ENCODE data around the gene SIDT2. TPM values are rescaled to one million over a fixed set of nuclear protein-coding genes. Genes with fewer than 3 reads are reported as not detected.
"Not testable (repeated sequence)": the region's sequence is repeated elsewhere in the genome, so short reads cannot be mapped to it uniquely, and the experiment has no call there.

The SIDT2 gene
- total RNA-seq, 1 experiment from 2014 or later = 9.8 TPM

DNA sequence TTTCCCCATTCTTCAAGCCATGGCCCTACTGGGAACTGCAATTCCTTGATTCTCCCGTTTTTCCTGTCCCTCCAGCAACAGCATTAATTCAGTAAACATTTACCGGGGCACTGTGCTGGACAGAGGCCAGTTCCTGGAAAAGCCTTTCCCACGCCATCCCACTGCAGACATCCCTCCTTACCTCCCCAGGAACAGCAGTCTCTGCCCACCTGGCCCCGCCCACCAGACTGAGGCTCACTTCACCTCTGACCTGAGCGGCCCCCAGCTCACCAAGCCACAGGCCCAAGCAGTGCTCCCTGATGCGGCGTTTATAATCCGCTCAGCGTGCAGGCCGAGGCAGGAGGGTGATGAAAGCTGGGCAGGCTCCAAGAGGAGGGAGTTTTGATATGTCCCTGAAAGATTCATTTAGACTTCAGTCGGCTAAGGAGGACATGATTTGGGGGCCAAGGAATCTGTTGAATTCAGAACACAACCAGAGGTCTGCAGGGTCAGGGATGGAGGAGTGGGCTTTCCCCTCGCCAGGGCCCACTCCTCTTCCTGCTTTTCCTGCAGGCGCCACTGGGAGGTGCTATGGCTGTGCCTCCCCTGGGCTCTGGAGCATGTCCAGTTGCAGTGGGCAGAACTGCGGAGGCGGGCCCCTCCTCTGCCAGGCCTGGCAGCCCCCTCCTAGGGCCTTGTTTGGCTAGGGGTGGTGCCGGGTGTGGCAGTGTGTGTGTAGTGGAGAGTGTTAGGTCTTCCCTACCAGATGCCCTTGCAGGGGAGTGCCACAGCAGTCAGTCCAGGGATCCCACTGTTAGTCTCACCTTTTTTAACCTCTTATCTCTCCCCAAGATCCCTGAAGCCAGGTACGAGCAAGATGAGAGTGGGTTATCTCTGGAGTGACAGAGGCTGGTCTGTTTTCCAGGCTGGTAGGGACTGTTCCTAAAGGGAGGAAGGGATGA lies 19.2 kb downstream of the SIDT2 start:
- peak; percentile 24 for DNase-seq (ENCODE audit: low read depth, low spot score)

DNA sequence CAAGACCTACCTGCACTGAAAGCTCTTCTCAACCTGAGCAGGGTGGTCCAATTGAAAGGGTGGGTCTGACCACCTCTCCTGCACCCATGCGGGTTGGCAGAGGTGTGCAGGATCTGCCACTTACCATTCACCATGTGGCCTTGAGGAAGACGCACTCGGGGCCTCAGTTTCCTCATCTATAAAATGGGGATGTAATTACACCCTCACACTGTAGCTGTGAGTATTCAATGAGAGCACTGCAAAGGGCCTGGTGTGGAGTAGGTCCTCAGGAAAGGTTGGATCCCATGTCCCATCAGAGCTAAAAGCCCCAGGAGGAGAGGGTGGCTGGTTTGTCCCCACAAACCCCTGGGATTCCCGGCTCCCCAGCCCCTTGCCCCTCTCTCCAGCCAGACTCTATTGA lies 20.1 kb downstream of the SIDT2 start:
- DNase-seq (ENCODE audit: low read depth, low spot score) = no peak
- in situ Hi-C loops (cut with HindIII; ENCODE audit: low pct_unique_long_range_greater_than_20kb, low sequenced_read_pairs) = no loop called here

More for the DNA sequence above, 19.2 kb downstream of the SIDT2 start:
- in situ Hi-C loops (cut with HindIII; ENCODE audit: low pct_unique_long_range_greater_than_20kb, low sequenced_read_pairs) = no loop called here

DNA sequence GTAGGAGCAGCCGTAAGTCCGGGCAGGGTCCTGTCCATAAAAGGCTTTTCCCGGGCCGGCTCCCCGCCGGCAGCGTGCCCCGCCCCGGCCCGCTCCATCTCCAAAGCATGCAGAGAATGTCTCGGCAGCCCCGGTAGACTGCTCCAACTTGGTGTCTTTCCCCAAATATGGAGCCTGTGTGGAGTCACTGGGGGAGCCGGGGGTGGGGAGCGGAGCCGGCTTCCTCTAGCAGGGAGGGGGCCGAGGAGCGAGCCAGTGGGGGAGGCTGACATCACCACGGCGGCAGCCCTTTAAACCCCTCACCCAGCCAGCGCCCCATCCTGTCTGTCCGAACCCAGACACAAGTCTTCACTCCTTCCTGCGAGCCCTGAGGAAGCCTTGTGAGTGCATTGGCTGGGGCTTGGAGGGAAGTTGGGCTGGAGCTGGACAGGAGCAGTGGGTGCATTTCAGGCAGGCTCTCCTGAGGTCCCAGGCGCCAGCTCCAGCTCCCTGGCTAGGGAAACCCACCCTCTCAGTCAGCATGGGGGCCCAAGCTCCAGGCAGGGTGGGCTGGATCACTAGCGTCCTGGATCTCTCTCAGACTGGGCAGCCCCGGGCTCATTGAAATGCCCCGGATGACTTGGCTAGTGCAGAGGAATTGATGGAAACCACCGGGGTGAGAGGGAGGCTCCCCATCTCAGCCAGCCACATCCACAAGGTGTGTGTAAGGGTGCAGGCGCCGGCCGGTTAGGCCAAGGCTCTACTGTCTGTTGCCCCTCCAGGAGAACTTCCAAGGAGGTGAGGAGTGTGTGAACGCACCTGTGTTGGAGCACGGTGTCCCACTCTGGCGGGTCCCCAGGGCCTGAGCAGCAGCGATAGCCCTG lies 20.7 kb downstream of the SIDT2 start, which contains the start of gene TAGLN:
TSS of gene TAGLN (plus strand) at position 318 of the 863 bp plus-strand sequence. CDS start 3,644 bp downstream, outside the sequence.
- no peak for DNase-seq (ENCODE audit: low read depth, low spot score)
- in situ Hi-C loops (cut with HindIII; ENCODE audit: low pct_unique_long_range_greater_than_20kb, low sequenced_read_pairs) = no loop called here

DNA sequence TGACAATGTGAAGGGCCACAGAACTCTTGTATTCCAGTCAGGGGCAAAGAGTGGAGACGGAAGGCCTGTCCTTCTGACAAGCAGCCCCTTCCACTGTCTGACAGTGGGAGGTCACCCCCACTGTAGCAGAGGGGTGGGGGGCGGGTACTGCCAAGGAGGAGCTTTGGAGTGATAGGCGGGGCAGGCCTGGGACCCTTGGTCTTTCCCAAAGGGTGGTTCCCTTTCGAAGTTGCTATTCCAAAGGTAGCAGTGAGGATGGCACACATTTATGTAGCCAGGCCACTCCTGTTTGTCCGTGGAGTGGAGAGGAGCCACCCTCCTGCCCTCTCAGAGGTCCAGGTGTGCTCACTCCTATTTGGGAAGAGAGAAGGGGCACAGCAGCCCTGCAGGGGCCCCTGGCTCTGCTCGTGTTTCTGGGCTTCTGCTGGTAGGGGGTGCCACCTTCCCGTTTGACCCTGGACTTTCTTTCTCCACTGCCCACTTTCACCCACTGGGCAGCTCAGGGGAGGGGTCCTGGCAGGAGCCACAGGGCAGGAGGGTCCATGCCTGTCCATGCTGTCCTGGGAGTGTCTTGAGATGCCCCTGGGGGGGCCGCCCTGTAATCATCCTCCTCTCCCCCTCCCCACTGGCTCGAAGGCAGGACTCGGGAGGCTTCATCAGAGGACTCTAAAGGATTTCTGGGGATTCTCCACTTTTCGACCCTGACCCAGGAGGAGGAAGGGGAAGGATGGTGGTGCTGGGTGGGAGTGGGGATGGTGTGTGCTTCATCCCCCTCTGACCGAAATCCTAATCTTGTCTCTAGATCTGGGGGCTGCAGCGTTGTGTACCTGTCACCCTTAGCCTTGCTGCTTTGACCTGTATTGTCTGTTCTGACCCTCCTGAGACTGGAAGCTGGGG lies 21.6 kb downstream of the SIDT2 start:
- DNase-seq (ENCODE audit: low read depth, low spot score) = no peak
- in situ Hi-C loops (cut with HindIII; ENCODE audit: low pct_unique_long_range_greater_than_20kb, low sequenced_read_pairs) = no loop called here

DNA sequence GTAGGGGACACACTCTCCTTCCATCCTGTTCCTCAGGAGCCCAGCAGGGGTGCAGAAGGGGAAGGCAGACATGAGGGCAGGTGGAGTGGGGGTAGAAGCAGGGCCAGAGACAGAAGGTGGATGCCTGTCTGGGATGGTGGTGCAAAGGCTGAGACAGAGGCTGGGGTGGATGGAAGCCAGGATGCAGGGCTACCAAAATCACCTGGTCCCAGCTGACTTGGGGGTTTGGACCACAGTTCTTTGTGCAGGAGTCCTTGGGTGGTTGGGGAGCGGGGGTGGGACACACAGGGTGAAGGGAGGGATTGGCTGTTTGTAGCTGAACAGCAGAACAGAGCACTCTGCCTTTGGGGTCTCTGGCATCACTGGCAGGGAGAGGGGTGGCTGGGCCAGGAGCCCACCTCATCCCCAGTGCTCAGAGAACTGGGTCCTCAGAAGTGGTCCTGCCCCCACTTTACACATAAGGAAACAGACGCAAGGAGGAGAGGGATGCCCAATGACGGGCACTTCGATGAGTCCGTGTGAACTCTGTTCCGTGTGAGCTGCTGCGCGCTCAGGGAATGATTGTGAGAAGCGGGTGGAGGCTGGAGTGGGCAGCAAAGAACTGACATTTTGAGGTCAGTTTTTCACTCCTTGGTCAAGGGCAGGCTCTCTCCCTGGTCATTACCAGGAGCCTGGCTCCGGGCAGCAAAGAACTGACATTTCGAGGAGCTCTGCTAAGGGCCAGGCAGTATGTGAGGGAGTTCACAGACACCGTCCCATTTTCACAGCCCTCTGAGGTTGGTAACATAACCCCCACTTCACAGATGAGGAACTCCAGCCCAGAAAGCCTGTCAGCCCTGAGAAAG lies 22.5 kb downstream of the SIDT2 start:
- no peak for DNase-seq (ENCODE audit: low read depth, low spot score)
- in situ Hi-C loops (cut with HindIII; ENCODE audit: low pct_unique_long_range_greater_than_20kb, low sequenced_read_pairs) = no loop called here

DNA sequence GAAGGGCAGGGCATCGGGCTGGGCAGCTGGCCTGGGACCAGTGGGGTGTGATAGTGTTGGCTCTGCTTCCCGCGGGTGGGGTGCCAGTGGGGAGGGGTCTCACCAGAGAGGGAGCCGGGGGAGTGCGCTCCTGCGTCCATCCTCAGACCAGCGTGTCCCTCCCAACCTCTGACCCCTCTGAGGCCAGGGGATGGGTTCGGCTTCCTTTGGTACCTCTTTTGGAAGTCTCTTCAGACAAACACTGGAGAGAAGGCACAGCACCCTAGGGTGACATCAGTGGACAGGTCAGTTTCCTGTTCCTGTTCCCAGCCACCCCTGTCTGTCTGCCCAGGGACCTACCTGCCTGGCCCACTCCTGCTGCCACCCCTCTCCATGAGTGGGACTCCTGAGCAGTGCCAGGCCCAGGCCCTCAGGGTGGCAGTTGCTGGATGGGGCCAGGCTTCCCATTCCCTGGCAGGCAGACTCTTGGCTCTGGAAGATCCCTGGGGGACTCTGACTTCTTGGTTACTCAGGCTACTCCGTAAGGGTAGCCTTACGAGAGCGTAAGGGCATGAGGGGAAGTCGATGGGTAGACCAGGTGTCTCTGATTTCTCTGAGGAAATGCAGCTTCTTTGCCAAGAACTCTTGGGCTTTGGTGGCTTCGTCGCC lies 23.2 kb downstream of the SIDT2 start:
- no peak for DNase-seq (ENCODE audit: low read depth, low spot score)

DNA sequence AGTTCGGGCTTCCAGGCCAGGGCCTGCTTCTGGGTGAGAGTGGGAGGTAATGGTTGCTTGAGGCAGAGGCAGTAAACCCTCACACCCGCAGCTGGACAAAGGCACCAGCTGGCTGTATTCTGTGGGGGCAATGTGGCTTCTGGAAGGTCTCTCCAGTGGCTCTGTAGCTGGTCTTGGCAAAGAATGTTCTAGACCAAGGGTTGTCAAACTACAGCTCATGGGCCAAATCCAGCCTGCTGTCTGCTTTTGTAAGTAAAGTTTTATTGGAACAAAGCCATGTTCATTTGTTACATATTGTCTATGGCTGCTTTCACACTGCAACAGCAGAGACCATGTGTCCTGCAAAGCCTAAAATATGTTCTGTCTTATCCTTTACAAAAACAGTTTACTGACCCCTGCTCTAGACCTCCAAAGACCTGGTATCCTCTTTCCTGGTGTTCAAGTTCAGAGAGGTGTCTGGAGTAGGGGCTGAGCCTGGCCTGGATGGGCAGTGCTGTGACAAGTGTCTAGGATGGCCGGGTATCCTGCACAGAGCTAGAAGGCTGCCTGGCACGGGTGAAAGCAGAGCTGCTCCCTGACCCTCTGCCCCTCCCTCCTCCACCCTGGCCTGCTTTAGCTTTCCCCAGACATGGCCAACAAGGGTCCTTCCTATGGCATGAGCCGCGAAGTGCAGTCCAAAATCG lies 24.0 kb downstream of the SIDT2 start:
- DNase-seq (ENCODE audit: low read depth, low spot score) = no peak
- in situ Hi-C loops (cut with HindIII; ENCODE audit: low pct_unique_long_range_greater_than_20kb, low sequenced_read_pairs) = no loop called here

More for the DNA sequence above, 23.2 kb downstream of the SIDT2 start:
- in situ Hi-C loops (cut with HindIII; ENCODE audit: low pct_unique_long_range_greater_than_20kb, low sequenced_read_pairs) = no loop called here

DNA sequence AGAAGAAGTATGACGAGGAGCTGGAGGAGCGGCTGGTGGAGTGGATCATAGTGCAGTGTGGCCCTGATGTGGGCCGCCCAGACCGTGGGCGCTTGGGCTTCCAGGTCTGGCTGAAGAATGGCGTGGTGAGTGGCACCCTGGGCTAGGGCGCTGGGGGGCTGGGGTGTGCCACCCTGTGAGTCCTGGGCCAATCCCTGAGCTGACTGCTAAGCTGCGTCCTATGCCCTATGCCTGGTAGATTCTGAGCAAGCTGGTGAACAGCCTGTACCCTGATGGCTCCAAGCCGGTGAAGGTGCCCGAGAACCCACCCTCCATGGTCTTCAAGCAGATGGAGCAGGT lies 24.5 kb downstream of the SIDT2 start:
- no peak for DNase-seq (ENCODE audit: low read depth, low spot score)
- in situ Hi-C loops (cut with HindIII; ENCODE audit: low pct_unique_long_range_greater_than_20kb, low sequenced_read_pairs) = no loop called here

DNA sequence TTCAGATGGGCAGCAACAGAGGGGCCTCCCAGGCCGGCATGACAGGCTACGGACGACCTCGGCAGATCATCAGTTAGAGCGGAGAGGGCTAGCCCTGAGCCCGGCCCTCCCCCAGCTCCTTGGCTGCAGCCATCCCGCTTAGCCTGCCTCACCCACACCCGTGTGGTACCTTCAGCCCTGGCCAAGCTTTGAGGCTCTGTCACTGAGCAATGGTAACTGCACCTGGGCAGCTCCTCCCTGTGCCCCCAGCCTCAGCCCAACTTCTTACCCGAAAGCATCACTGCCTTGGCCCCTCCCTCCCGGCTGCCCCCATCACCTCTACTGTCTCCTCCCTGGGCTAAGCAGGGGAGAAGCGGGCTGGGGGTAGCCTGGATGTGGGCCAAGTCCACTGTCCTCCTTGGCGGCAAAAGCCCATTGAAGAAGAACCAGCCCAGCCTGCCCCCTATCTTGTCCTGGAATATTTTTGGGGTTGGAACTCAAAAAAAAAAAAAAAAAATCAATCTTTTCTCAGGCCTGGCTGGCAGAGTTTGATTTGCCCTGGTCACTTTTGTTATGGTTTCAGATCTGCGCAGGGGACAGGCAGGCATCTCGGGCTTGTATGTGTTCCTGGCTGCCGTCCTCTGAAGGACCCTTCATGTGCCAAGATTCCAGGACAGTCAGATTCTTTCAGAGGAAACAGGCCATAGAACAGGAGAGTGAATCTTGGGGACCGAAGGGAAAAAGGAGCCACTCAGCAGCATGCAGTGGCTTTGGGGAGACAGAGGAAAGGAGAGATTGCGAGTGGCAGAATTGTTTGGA lies 25.9 kb downstream of the SIDT2 start:
- in situ Hi-C loops (cut with HindIII; ENCODE audit: low pct_unique_long_range_greater_than_20kb, low sequenced_read_pairs) = no loop called here
- DNase-seq (ENCODE audit: low read depth, low spot score) = no peak

DNA sequence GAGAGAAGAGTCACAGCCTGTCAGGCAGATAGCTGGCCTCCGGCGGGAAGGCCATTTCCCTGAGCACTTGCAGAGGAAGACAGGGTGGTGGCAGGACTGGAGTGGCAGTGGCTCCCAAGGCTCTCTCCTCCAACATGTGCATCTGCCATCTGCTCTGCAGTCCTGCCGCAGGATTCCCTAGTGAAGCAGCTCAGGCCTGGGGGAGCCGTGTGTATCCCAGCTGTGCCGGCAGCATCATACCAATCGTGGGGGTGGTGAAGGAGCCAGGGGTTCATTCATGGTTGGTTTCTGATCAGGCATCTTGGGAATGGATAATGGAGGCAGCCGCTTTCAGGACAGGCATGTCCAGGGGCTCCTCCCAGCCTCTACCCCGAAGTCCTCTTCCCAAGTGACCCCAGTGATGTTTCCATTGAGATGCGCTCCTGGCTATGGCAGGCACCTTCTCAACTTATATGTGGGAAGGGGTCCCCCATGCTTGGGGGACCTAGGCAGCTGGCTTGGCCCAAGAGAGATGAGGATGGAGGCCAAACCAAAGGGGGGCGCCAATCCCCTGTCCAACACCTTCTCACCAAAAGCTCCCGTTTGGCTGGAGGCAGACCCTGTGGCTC lies 26.8 kb downstream of the SIDT2 start:
- in situ Hi-C loops (cut with HindIII; ENCODE audit: low pct_unique_long_range_greater_than_20kb, low sequenced_read_pairs) = no loop called here
- no peak for DNase-seq (ENCODE audit: low read depth, low spot score)

DNA sequence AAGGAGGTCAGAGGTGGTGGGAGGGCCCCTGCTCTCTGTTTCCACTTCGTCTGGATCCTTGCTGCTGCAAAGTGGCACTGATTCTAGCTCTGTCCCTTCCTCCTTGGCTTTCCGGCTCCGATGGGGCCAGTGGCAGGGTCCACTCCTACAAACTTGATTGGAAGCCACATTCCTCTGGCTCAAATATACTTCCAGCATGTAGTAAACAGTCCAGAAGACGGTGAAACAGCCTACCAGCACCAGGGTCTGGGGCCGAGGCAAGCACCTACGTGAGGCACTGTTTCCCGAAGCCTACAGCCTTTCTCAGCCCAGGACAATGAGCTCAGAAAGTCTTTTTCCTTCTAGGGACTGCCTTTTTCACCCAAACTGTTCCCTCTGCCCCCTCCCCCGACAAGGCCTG lies 27.6 kb downstream of the SIDT2 start:
- DNase-seq (ENCODE audit: low read depth, low spot score); in situ Hi-C loops (cut with HindIII; ENCODE audit: low pct_unique_long_range_greater_than_20kb, low sequenced_read_pairs): not testable (repeated sequence)

DNA sequence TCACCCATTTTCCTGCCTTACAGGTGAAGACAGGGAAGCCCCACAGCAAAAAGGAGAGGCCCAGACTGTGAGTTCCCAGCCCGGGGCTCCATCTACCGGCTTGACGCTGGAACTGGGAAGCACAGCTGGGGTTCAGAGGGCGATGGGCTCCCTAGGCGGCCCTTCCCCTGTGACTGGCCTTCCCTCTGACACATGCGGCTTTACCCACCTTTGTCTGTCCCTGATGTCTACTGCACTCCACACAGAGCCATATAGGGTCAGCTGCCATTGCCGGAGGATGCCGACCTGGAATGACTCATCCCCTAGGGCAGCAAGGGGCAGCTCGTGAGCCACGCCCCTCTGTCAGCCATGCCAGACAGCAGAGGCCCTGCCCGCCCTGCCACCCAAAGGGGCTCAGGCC lies 28.3 kb downstream of the SIDT2 start:
- in situ Hi-C loops (cut with HindIII; ENCODE audit: low pct_unique_long_range_greater_than_20kb, low sequenced_read_pairs); DNase-seq (ENCODE audit: low read depth, low spot score): not testable (repeated sequence)

DNA sequence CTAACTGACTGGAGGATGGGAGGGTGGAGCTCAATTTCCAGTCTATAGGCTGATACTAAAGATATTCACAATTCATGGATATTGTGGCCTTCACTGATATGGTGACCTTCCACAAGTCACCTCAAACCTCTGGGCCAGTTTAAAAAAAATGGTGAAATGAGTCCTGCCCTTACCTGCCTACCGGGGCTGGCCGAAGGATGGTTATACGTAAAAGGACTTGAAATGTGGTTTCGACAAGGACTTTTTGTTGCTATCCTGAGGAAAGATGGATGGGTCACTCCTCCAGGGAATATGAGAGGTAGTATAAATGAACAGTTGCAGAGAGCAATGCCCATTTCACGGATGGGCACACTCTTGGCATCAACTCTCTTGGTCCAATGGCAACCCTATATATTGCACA lies 28.9 kb downstream of the SIDT2 start:
- DNase-seq (ENCODE audit: low read depth, low spot score); in situ Hi-C loops (cut with HindIII; ENCODE audit: low pct_unique_long_range_greater_than_20kb, low sequenced_read_pairs): not testable (repeated sequence)

DNA sequence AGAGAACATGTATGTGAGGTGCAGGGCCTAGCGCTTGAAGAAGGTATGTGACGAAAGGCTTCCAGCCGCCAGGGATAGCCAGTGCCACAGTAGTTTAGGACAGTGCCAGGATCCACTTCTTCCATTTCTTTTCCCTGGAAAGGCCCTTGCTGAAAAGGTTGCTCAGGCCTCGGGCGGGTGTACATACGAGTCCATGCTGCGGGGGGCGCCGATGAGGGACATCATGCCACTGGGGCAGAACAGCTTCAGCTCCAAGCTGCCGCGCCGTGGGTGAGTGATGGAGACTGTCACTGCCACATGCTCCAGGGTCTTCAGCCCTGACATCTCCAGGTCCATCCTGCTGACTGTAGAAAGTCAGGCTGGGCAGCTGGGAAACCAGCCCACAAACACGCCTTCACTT lies 30.2 kb downstream of the SIDT2 start:
- in situ Hi-C loops (cut with HindIII; ENCODE audit: low pct_unique_long_range_greater_than_20kb, low sequenced_read_pairs); DNase-seq (ENCODE audit: low read depth, low spot score): not testable (repeated sequence)
